Peyer's patch (tissue), 4 donors: ENCODE results near the gene NET1.

Source experiments
- CTCF ChIP-seq, 6 experiments: fragments of 450-650 bp in 4 of 6; fragments of 200-600 bp in 2 of 6; sonication (generic) in 1 of 6; IDR thresholded peaks; one replicate each; pipeline ENCODE4 v1.5.1; 2017 to 2019; ENCODE audit warnings: antibody characterized with exemption in 6 of 6, mild to moderate bottlenecking in 3 of 6, moderate library complexity in 1 of 6
- POLR2A ChIP-seq, 2 donors: fragments of 450-650 bp; IDR thresholded peaks; one replicate each; pipeline ENCODE4 v1.5.1; 2017; ENCODE audit warnings: antibody characterized with exemption in 2 of 2, mild to moderate bottlenecking in 2 of 2, moderate library complexity in 2 of 2

- TF ChIP-seq CTCF (IDR thresholded peaks at IDR 0.05), result no peak
- no peak for TF ChIP-seq POLR2A (IDR thresholded peaks at IDR 0.05)
These were observed 7.2 kb downstream of the NET1 start for GRCh38 chr10:5419466-5420094.
